CD4-positive, alpha-beta T cell treated with Interleukin-15 for 1 hour (primary cell): ENCODE results near the gene PDP2.

ENCODE experiments used
- DNase-seq: peaks from one replicate; pipeline ENCODE4 v3.0.0-alpha.2; 2020

The PDP2 gene

GRCh38 chr16:66904846-66905632 is 24.7 kb downstream of the PDP2 start:
- DNase-seq = no peak

DNA sequence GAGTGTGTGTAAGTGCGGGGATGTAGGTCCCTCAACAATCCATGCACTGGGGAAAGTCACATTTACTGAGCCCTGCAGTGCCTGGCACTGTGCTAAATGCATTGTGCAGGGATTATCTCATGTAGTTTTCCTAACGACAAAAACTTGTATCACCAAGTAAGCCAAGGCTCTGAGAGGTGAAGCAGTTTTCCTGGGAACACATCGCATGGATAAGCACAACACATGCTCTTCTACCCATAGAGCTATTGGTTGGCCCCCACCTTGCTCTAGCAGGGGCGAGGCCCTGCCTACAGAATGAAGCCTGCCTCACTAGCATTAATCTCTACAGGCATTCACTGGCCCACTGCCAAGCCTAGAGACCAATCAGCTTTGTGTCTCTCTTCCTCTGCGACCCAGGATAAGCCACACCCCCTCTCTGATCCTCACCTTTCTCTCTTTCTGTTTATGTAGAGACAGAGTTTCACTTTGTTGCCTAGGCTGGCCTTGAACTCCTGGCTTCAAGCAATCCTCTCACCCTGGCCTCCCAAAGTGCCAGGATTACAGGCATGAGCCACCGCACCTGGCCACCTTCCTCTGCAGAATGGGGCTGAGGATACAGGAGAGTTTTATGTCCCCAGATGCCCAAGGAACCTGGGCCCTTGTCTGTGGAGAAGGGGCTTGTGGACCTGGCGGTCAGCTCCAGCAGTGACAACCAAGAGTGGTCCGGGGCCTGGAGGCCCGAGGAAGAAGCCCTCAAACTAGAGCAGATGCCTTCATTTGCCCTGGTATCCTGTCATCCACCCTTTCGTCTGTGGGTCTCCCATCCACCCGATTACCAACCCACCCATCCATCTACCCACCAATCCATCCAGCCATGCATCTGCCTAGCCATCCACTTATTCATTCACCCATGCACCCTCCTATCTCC is 25.6 kb downstream of the PDP2 start:
- DNase-seq = no peak

GRCh38 chr16:66906916-66907836 is 26.9 kb downstream of the PDP2 start:
- no peak for DNase-seq

GRCh38 chr16:66908116-66908515 is 27.8 kb downstream of the PDP2 start:
- DNase-seq = no peak

DNA sequence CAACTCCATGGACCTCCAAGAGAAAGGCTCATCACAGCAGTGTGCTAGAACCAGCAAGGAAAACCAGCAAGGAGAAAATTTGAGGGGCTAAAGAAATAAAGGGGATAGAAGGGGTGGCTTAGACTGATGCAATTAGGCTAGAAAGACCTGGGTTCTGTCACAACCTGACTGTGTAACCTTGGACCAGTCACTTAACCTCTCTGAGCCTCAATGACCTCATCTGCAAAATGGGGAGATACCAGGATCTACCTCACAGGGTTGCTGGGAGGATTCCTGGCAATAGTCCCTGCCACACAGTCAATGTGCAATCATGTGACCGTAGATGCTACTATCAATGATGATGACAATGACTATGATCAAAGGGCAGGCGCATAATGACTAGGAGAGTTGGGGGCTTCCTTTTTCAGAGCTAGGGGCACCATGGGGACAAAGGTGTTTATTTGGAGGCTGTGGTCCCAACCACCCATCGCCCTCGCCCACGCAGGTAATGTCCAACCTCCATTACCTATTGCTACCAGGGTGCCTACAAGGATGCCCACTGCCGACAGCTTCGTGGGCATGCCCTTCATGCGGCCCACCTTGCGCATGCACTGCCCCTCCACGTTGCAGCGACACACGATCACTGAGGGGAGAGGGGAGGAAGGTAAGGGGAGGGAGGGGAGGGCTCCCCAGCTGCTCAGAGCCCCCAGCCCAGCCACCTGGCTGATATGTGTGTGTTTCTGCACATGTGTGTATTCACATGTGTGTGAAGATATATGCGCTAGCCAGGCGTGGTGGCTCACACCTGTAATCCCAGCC is 28.6 kb downstream of the PDP2 start:
- no peak for DNase-seq

GRCh38 chr16:66910175-66910940 is 30.0 kb downstream of the PDP2 start:
- DNase-seq = no peak

DNA sequence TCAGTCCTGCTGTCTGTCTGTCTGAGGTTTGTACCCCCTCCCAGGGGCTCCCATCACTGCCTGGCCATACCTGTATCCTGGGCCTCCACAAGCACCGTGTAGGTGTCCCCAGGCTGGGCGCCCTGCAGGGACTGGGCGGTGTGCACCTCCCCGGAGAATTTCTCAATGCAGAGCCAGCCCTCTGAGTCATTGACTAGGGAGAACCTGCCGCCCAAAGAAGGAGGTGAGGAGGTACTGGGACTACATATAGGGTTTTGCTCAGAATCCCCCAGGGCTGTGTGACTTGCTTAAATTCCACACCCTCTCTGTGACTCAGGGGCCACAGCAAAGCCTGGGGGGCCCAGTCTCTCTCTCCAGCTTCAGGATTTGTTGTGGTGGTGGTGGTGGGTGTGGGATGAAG is 30.8 kb downstream of the PDP2 start:
- DNase-seq = no peak

- no peak for DNase-seq
These were observed 31.5 kb downstream of the PDP2 start for GRCh38 chr16:66911801-66912200.

DNA sequence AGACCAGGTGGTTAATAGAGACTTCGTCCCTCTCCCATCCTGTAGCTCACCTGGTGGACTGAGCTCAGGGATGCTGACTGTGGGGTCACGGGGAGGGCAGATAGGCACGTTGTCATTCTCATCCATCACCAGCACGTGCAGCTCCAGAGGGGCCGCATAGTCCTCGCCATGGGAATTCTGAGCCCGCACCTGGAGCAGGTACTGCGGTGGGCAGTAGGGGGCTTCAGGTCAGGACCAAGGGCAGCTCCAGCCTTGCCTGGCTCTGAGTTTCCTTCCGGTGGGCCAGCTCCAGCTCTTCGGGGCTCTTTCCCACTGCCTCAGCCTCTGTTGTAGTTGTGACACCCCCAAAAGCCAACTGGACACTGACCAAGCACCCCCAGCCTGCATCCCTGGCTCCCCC is 32.8 kb downstream of the PDP2 start:
- no peak for DNase-seq

DNA sequence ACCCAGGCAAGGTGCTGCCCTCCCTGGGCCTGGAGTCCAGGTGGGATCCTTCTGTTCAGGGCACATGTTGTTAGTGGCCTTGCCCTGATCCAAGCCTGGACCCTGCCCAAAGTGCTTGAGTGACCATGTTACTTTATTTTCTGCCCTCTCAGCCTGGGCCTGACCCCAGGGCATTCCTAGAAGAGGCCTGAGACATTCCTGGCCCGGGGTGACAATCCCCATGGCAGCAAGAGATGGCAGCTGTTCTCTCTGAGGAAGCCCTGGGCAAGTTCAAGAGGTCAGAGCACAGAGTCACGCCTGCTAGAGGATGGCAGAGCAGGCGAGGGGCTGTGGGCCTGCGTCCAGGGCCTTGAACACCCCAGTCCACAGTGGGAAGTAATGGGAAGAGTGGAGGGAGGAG is 33.4 kb downstream of the PDP2 start:
- no peak for DNase-seq

DNA sequence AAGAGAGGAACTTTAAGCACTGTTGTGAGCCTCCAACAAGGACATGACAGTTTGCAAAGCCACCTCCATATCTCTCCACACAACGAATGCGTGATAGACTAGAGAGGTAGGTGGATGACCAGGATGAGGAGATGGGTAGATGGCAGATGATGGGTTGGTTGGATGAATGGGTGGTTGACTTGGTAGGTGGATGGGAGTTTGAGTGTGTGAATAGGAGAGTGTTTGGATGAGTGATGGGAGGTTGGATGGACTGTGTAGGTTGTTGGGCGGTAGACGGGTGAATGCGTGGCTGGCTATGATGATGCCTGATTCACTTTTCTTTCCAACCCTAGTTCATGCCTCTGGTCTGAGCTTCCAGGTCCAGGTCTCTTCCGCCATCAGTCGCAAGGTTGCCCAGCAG is 34.2 kb downstream of the PDP2 start:
- DNase-seq = no peak

GRCh38 chr16:66915041-66915440 is 34.7 kb downstream of the PDP2 start:
- DNase-seq = no peak

GRCh38 chr16:66916518-66916917 is 36.2 kb downstream of the PDP2 start:
- DNase-seq = no peak

DNA sequence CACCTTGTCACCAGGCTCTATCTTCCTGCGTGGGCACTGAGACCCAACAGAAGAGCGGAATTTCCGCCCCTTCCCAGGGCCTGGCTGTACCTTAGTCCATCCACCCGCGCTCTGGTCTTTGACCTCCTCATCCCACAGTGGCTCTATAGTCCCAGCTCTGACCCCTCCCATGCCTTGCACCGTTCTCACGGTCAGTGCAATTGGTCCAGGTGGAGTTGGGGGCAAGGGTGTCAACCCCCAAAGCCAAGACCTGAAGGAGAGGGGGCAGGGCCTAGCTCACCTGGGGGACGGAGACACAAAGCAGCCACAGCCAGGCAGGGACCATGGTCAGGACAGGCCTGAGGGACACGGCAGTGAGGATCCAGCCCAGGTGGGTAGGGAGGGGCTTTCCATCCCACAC is 37.4 kb downstream of the PDP2 start:
- no peak for DNase-seq

DNA sequence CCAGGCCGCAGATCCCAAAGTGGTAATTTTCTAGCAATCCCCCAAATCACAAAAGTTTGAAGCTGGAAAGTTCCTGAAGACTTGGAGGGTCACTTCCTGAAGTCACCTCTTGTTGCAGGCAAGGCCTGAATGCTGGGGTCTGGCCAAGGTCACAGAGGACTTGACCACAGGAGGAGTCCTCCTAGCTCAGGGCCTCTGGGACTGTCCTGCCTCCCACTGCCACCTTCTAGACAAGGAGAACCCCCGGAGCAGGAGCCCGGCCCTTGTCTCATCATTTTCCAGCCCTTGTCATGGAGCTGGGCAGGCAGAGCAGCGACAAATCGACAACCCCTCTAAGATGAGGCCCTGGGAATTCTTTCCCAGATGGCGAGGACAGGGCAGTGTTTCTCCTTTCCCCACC is 38.0 kb downstream of the PDP2 start:
- DNase-seq = no peak

DNA sequence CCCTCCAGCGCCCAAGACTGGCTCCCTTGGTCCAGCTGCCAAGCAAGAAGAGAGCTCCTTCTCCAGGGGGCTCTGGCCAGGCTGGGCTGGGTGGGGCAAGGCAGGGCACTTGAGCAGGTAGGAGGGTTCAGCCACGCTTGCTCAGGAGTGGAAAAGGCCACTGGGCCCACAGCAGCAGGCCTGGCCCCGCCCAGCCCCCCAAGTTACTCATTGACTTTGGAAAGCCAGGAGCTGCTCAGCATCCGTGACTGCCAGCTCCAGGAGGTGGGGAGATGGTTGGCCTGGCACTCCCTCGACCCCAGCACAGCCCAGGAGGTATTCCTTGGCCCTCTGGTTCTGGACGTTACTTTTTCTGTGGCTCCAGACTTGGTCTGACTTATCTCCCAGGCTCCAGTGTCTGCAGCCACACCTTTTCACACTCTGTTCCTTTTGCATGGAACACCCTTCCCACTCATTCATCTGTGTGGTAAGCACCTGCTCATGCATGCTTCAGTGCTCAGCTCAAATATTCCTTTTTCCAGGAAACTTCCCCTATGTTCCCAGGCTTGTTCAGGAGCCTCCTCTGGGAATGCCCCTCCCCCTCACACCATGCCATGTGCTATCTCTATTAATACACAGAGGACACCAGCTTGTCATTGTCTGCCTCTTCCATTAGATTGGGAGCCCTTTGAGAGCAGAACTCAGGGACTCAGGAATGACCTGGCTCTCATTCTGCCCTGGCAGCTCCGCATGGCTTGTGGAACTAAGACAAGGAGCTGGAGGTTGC is 38.7 kb downstream of the PDP2 start, which contains the start of gene CDH16:
Gene CDH16 (minus strand): TSS at position 83 of the 766 bp plus-strand sequence. CDS start 820 bp downstream, outside the sequence.
- no peak for DNase-seq

- DNase-seq = no peak
These were observed 39.4 kb downstream of the PDP2 start for GRCh38 chr16:66919569-66920298.

- DNase-seq = no peak
These were observed 39.9 kb downstream of the PDP2 start for GRCh38 chr16:66920299-66920590.

GRCh38 chr16:66920924-66921680 is 40.8 kb downstream of the PDP2 start:
- DNase-seq = no peak
